RWPE1 (cell line): ENCODE measurements around the gene RASA3.
A peak's percentile ranks its signal among the peaks of the same experiment; 100 is the strongest.

Source experiments
- CTCF ChIA-PET: fragments of 350-600 bp; sonication (Branson Sonifier 250); formaldehyde crosslinking; extraction: SDS; loops from one replicate; lab custom pipeline; 2021; lab: Yijun Ruan, JAX
- POLR2A ChIA-PET: fragments of 400-600 bp; formaldehyde crosslinking; extraction: SDS; loops from one replicate; lab custom pipeline; 2020; ENCODE audit warnings: antibody characterized with exemption; ENCODE audit not compliant: low non-redundant PET; lab: Yijun Ruan, JAX
- DNase-seq: peaks from one replicate; pipeline ENCODE4 v3.0.0; 2012; ENCODE audit warnings: low spot score
- H3K27ac ChIP-seq: fragments of 450-650 bp; 2 replicates; pipeline ENCODE4 v1.5.1; 2017
- CTCF ChIP-seq: fragments of 450-650 bp; conservative IDR thresholded peaks from 2 replicates; pipeline ENCODE4 v1.5.1; 2017; ENCODE audit warnings: low read depth, mild to moderate bottlenecking

The RASA3 gene

GRCh38 chr13:114034481-114034891 lies 97.9 kb downstream of the RASA3 start:
- DNase-seq: no peak
- TF ChIP-seq CTCF: no peak
- CTCF ChIA-PET: no interaction called here
- POLR2A ChIA-PET: interaction anchor here (0.5 kb wide), 1 partner anchor 303 kb away, joined by 3 read pairs; no protein-coding TSS in a partner anchor
- H3K27ac ChIP-seq: peak overlapping the region; percentile 17

DNA sequence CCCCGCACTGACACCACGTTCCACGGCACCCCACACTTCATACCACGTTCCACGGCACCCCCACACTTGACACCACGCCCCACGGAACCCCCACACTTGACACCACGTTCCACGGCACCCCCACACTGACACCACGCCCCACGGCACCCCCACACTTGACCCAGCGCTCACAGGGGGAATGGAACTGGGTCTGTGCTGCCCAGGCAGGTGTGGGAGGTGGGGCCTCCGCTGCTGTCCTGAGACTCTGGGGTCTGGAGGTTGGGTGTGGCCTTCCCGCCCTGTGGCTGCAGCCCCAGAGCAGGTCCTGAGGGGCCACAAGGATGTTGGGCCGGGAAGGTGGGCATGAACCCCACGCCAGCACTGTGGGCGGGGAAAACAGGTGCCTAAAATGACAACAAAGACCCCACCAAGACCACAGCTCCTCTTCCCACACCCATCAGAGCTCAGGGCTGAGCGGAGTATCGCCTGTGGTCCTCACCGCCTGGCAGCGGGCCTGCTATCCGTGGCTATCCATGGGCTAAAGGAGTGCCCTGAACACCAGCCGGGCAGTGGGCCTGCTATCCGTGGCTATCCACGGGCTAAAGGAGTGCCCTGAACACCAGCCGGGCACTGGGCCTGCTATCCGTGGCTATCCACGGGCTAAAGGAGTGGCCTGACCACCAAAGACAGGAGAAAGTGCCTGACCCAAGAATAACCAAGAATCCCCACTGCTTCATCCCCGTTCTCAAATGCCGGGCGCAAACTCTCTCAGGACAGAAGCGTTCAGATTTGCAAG lies 98.7 kb downstream of the RASA3 start:
- no peak for TF ChIP-seq CTCF
- POLR2A ChIA-PET: interaction anchor here (0.5 kb wide), 1 partner anchor 304 kb away, joined by 3 read pairs; no protein-coding TSS in a partner anchor
- CTCF ChIA-PET: interaction anchor here (0.6 kb wide), 1 partner anchor 223 kb away, joined by 3 read pairs; no protein-coding TSS in a partner anchor
- DNase-seq: no peak
- H3K27ac ChIP-seq: peak overlapping the region; percentile 17

DNA sequence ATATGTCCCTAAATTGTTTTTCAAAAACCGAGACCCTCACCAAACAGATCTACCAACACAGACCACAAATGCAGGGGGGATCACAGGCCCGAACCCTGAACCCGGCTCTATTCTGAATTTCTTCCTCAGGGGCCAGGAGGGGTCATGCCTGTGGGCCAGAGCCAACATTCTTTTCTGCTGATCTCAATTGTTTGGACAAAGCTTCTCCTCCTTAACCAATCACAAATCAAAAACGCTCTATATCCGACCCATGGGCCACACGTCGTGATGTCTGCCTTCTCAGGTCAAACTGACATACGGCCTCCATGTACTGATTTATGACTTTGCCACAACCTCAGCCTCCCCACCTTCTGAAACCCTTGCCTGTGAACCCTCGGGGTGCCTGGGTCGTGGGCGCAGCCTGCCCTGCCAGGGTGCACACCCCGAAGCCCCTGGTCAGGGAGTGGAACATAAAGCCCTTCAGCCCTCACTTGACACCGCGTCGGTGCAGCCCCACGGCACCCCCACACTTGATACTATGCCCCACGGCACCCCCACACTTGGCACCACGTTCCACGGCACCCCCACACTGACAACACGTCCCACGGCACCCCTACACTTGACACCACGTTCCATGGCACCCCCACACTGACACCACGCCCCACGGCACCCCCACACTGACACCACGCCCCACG lies 100.2 kb downstream of the RASA3 start:
- DNase-seq: peak; percentile 10
- peak overlapping the region; percentile 81 for H3K27ac ChIP-seq
- CTCF ChIA-PET: no interaction called here
- no peak for TF ChIP-seq CTCF
- POLR2A ChIA-PET: interaction anchor here (0.6 kb wide), 1 partner anchor 51 kb away, joined by 3 read pairs; no protein-coding TSS in a partner anchor

DNA sequence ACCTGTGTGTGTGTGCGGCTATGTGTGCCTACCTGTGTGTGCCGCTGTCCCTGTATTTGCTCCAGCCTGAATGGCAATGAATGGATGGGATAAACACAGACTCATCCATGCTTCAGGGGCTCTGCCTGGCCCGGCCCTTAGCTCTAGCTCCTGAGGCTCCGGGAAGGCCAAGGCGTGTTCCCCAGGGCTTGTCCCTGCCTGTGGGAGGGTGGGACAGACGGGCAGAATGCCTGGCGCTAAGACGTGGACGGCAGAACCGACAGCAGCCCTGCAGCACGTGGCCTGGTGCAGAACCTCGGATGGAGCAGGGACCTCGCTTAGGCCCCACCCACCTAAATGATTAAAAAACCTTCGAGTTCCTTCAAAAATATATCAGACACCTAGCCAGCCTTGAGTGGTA lies 100.8 kb downstream of the RASA3 start:
- peak overlapping the region; percentile 81 for H3K27ac ChIP-seq
- DNase-seq: no peak
- ChIA-PET CTCF (no interaction called here), POLR2A (interaction anchor here (0.6 kb wide), 1 partner anchor 50 kb away, joined by 3 read pairs; no protein-coding TSS in a partner anchor)
- TF ChIP-seq CTCF: no peak

- ChIA-PET CTCF (no interaction called here), POLR2A (no interaction called here)
- TF ChIP-seq CTCF: no peak
- peak overlapping the region; percentile 81 for H3K27ac ChIP-seq
- no peak for DNase-seq
Measured at GRCh38 chr13:114030666-114031610, 101.5 kb downstream of the RASA3 start.
